Measurements from ENCODE around the gene DTX4.

DNA sequence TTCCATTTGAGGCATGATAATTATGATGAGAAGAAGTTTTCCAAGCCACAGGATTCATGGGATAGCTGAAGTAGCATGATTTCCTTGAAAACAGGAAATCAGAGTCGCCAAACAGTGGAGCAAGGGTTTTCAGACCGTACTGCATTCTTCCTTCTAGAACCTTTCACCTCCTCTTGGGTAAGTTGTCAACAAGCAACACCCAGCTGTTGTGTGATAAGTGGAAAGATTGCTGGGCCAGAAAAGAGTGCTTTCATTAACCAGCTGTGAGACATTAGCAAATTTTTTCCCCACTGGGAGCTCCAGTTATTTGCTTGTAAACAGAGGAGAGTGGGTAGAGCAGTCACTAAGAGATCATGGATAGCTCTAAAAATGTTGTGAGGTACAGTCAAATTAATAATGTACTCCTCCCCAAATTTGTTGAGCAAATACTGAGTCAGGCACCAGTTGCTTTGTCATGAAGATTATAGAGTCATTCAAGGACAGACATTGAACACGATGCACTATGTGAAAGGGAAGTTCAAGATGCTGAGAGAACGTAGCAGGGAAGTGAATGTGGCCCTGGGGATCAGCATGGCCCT, 52.5 kb downstream of the DTX4 start:
- TF ChIP-seq NFE2L2 (IDR thresholded peaks at IDR 0.05; ENCODE audit: low read depth, low read length) (no peak), MXI1 (IDR thresholded peaks at IDR 0.05; ENCODE audit: borderline replicate concordance, low read depth, low read length) (no peak), MAZ (IDR thresholded peaks at IDR 0.05; ENCODE audit: borderline replicate concordance, low read depth, low read length) (no peak), CHD1 (IDR thresholded peaks at IDR 0.05; ENCODE audit: low read depth, low read length) (no peak), POLR2A (IDR thresholded peaks at IDR 0.05; ENCODE audit: low read depth, low read length) (no peak), SMC3 (IDR thresholded peaks at IDR 0.05; ENCODE audit: low read depth, low read length) (no peak), BHLHE40 (IDR thresholded peaks at IDR 0.05; ENCODE audit: low read depth, low read length) (no peak), CEBPB (IDR thresholded peaks at IDR 0.05; ENCODE audit: low read depth, low read length) (no peak), FOS (IDR thresholded peaks at IDR 0.05; ENCODE audit: low read depth, low read length) (no peak), RFX5 (IDR thresholded peaks at IDR 0.05; ENCODE audit: low read depth, low read length) (no peak)
- TF ChIP-seq, protein P1, sequence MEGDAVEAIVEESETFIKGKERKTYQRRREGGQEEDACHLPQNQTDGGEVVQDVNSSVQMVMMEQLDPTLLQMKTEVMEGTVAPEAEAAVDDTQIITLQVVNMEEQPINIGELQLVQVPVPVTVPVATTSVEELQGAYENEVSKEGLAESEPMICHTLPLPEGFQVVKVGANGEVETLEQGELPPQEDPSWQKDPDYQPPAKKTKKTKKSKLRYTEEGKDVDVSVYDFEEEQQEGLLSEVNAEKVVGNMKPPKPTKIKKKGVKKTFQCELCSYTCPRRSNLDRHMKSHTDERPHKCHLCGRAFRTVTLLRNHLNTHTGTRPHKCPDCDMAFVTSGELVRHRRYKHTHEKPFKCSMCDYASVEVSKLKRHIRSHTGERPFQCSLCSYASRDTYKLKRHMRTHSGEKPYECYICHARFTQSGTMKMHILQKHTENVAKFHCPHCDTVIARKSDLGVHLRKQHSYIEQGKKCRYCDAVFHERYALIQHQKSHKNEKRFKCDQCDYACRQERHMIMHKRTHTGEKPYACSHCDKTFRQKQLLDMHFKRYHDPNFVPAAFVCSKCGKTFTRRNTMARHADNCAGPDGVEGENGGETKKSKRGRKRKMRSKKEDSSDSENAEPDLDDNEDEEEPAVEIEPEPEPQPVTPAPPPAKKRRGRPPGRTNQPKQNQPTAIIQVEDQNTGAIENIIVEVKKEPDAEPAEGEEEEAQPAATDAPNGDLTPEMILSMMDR (conservative IDR thresholded peaks at IDR 0.05; ENCODE audit: low read depth, low read length): no peak
- TF ChIP-seq, protein P2, sequence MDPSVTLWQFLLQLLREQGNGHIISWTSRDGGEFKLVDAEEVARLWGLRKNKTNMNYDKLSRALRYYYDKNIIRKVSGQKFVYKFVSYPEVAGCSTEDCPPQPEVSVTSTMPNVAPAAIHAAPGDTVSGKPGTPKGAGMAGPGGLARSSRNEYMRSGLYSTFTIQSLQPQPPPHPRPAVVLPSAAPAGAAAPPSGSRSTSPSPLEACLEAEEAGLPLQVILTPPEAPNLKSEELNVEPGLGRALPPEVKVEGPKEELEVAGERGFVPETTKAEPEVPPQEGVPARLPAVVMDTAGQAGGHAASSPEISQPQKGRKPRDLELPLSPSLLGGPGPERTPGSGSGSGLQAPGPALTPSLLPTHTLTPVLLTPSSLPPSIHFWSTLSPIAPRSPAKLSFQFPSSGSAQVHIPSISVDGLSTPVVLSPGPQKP (IDR thresholded peaks at IDR 0.05; ENCODE audit: borderline replicate concordance, low read depth, low read length): no peak
- TF ChIP-seq, protein P3, sequence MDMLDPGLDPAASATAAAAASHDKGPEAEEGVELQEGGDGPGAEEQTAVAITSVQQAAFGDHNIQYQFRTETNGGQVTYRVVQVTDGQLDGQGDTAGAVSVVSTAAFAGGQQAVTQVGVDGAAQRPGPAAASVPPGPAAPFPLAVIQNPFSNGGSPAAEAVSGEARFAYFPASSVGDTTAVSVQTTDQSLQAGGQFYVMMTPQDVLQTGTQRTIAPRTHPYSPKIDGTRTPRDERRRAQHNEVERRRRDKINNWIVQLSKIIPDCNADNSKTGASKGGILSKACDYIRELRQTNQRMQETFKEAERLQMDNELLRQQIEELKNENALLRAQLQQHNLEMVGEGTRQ (IDR thresholded peaks at IDR 0.05; ENCODE audit: low read depth, low read length): no peak
